SJCRH30 (cell line): ENCODE results near the gene POU2F1. TPM values are rescaled to one million over a fixed set of nuclear protein-coding genes. Genes with fewer than 3 reads are reported as not detected.
"Not testable (repeated sequence)": the region's sequence is repeated elsewhere in the genome, so short reads cannot be mapped to it uniquely, and the experiment has no call there.

Experiments used
- DNase-seq, 2 experiments: peaks; one replicate each; pipeline ENCODE4 v3.0.0-alpha.2; 2015 to 2020
- H3K27ac ChIP-seq: fragments of 250-450 bp; sonication (Bioruptor Pico); 2 replicates; pipeline ENCODE4 v1.5.1; 2020; ENCODE audit warnings: mild to moderate bottlenecking, moderate library complexity
- H3K27me3 ChIP-seq: fragments of 250-450 bp; sonication (Bioruptor Pico); 2 replicates; pipeline ENCODE4 v1.5.1; 2020; ENCODE audit warnings: mild to moderate bottlenecking, moderate library complexity
- H3K36me3 ChIP-seq: fragments of 250-450 bp; sonication (Bioruptor Pico); 2 replicates; pipeline ENCODE4 v1.5.1; 2020; ENCODE audit warnings: mild to moderate bottlenecking, moderate library complexity
- H3K4me1 ChIP-seq: fragments of 250-450 bp; sonication (Bioruptor Pico); 2 replicates; pipeline ENCODE4 v1.5.1; 2020; ENCODE audit warnings: mild to moderate bottlenecking, moderate library complexity
- H3K4me3 ChIP-seq: fragments of 250-450 bp; sonication (Bioruptor Pico); 2 replicates; pipeline ENCODE4 v1.5.1; 2020; ENCODE audit warnings: mild to moderate bottlenecking, moderate library complexity
- H3K9me3 ChIP-seq: fragments of 250-450 bp; sonication (Bioruptor Pico); replicated peaks from 2 replicates; pipeline ENCODE4 v1.5.1; 2020; ENCODE audit warnings: mild to moderate bottlenecking, moderate library complexity
- total RNA-seq: library from RNA; depleted of rRNA; stranded (reverse); fragments of >200 nt; shearing (Covaris generic); gene quantifications from 2 replicates; pipeline ENCODE4 v1.2.3, GENCODE V29; 2014

Gene POU2F1
- total RNA-seq, 1 experiment from 2014 or later = 16.8 TPM

- no peaks in the 10 kb centered on the region for H3K9me3 ChIP-seq
- H3K36me3 ChIP-seq = no peaks in the 10 kb centered on the region
- H3K27me3 ChIP-seq = no peaks in the 10 kb centered on the region
- H3K4me1 ChIP-seq = no peaks in the 10 kb centered on the region
- H3K4me3 ChIP-seq = no peak overlapping the region
- no peak for DNase-seq
- H3K27ac ChIP-seq = no peak overlapping the region
These were observed 23.4 kb upstream of the POU2F1 start for GRCh38 chr1:167197236-167197635.

GRCh38 chr1:167197692-167198091, 23.0 kb upstream of the POU2F1 start:
- peak; percentile 7 to 8 for DNase-seq

GRCh38 chr1:167198518-167199133, 22.1 kb upstream of the POU2F1 start:
- no peak for DNase-seq

More at GRCh38 chr1:167197692-167198091, 23.0 kb upstream of the POU2F1 start:
- Histone ChIP-seq H3K4me3 (no peak overlapping the region), H3K36me3 (no peaks in the 10 kb centered on the region), H3K27ac (no peak overlapping the region), H3K4me1 (no peaks in the 10 kb centered on the region), H3K9me3 (no peaks in the 10 kb centered on the region), H3K27me3 (no peaks in the 10 kb centered on the region)

GRCh38 chr1:167199656-167200055, 21.0 kb upstream of the POU2F1 start:
- no peak for DNase-seq

More at GRCh38 chr1:167198518-167199133, 22.1 kb upstream of the POU2F1 start:
- Histone ChIP-seq H3K4me1 (no peaks in the 10 kb centered on the region), H3K27ac (no peak overlapping the region), H3K27me3 (no peaks in the 10 kb centered on the region), H3K9me3 (no peaks in the 10 kb centered on the region), H3K36me3 (no peaks in the 10 kb centered on the region), H3K4me3 (no peak overlapping the region)

GRCh38 chr1:167200272-167200671, 20.4 kb upstream of the POU2F1 start:
- Histone ChIP-seq H3K27ac (no peak overlapping the region), H3K9me3 (no peaks in the 10 kb centered on the region), H3K4me3 (no peak overlapping the region), H3K27me3 (no peaks in the 10 kb centered on the region), H3K36me3 (no peaks in the 10 kb centered on the region), H3K4me1 (no peaks in the 10 kb centered on the region)
- DNase-seq = no peak

More at GRCh38 chr1:167199656-167200055, 21.0 kb upstream of the POU2F1 start:
- no peaks in the 10 kb centered on the region for H3K4me1 ChIP-seq
- H3K36me3 ChIP-seq = no peaks in the 10 kb centered on the region
- no peak overlapping the region for H3K27ac ChIP-seq
- H3K9me3 ChIP-seq = no peaks in the 10 kb centered on the region
- no peak overlapping the region for H3K4me3 ChIP-seq
- H3K27me3 ChIP-seq = no peaks in the 10 kb centered on the region

- H3K9me3 ChIP-seq = no peaks in the 10 kb centered on the region
- H3K27ac ChIP-seq = no peak overlapping the region
- DNase-seq = no peak
- H3K27me3 ChIP-seq = no peaks in the 10 kb centered on the region
- no peaks in the 10 kb centered on the region for H3K36me3 ChIP-seq
- H3K4me3 ChIP-seq = no peak overlapping the region
- no peaks in the 10 kb centered on the region for H3K4me1 ChIP-seq
These were observed 19.9 kb upstream of the POU2F1 start for GRCh38 chr1:167200749-167201148.

- no peak for DNase-seq
- H3K27me3 ChIP-seq = no peaks in the 10 kb centered on the region
- no peak overlapping the region for H3K27ac ChIP-seq
- no peaks in the 10 kb centered on the region for H3K4me1 ChIP-seq
- no peaks in the 10 kb centered on the region for H3K36me3 ChIP-seq
- no peaks in the 10 kb centered on the region for H3K9me3 ChIP-seq
- H3K4me3 ChIP-seq = no peak overlapping the region
These were observed 18.6 kb upstream of the POU2F1 start for GRCh38 chr1:167202049-167202448.

GRCh38 chr1:167205306-167206050, 15.2 kb upstream of the POU2F1 start:
- H3K36me3 ChIP-seq, H3K27me3 ChIP-seq, H3K4me1 ChIP-seq, H3K4me3 ChIP-seq, DNase-seq, H3K9me3 ChIP-seq, H3K27ac ChIP-seq: not testable (repeated sequence)

- Histone ChIP-seq H3K36me3 (no peaks in the 10 kb centered on the region), H3K4me1 (no peaks in the 10 kb centered on the region), H3K27me3 (no peaks in the 10 kb centered on the region), H3K27ac (no peak overlapping the region), H3K9me3 (no peaks in the 10 kb centered on the region), H3K4me3 (no peak overlapping the region)
- no peak for DNase-seq
These were observed 14.4 kb upstream of the POU2F1 start for GRCh38 chr1:167206166-167206835.

GRCh38 chr1:167207940-167208623, 12.6 kb upstream of the POU2F1 start:
- no peak overlapping the region for H3K27ac ChIP-seq
- H3K27me3 ChIP-seq = no peaks in the 10 kb centered on the region

GRCh38 chr1:167208624-167208976, 12.1 kb upstream of the POU2F1 start:
- Histone ChIP-seq H3K27ac (no peak overlapping the region), H3K27me3 (no peaks in the 10 kb centered on the region), H3K4me3 (no peak overlapping the region), H3K9me3 (no peaks in the 10 kb centered on the region), H3K36me3 (no peaks in the 10 kb centered on the region), H3K4me1 (no peaks in the 10 kb centered on the region)
- DNase-seq = no peak

More at GRCh38 chr1:167207940-167208623, 12.6 kb upstream of the POU2F1 start:
- H3K4me1 ChIP-seq = no peaks in the 10 kb centered on the region
- H3K36me3 ChIP-seq = no peaks in the 10 kb centered on the region
- H3K4me3 ChIP-seq = no peak overlapping the region
- no peak for DNase-seq
- H3K9me3 ChIP-seq = no peaks in the 10 kb centered on the region

GRCh38 chr1:167209044-167209443, 11.6 kb upstream of the POU2F1 start:
- H3K9me3 ChIP-seq = no peaks in the 10 kb centered on the region
- H3K4me1 ChIP-seq = no peaks in the 10 kb centered on the region
- no peaks in the 10 kb centered on the region for H3K36me3 ChIP-seq
- H3K4me3 ChIP-seq = no peak overlapping the region
- DNase-seq = no peak
- H3K27me3 ChIP-seq = no peaks in the 10 kb centered on the region
- no peak overlapping the region for H3K27ac ChIP-seq

GRCh38 chr1:167210966-167211674, 9.6 kb upstream of the POU2F1 start:
- Histone ChIP-seq H3K4me3 (no peak overlapping the region), H3K27me3 (no peaks in the 10 kb centered on the region), H3K27ac (no peak overlapping the region), H3K36me3 (no peaks in the 10 kb centered on the region), H3K4me1 (no peaks in the 10 kb centered on the region), H3K9me3 (no peaks in the 10 kb centered on the region)
- DNase-seq = peak in 1 of 2 experiments; percentile 7

GRCh38 chr1:167212025-167212424, 8.7 kb upstream of the POU2F1 start:
- Histone ChIP-seq H3K27me3 (no peaks in the 10 kb centered on the region), H3K9me3 (no peaks in the 10 kb centered on the region), H3K4me1 (no peaks in the 10 kb centered on the region), H3K4me3 (no peak overlapping the region), H3K36me3 (no peaks in the 10 kb centered on the region), H3K27ac (no peak overlapping the region)
- no peak for DNase-seq
